H1 (cell line): Measurements from ENCODE around the gene CACNA2D3.

ENCODE experiments used
- CHD1 ChIP-seq: IDR thresholded peaks from 2 replicates; pipeline ENCODE4 v1.6.1; 2012; ENCODE audit warnings: low read depth, low read length, improper control_type of control experiment
- CREB1 ChIP-seq: IDR thresholded peaks from 2 replicates; pipeline ENCODE4 v1.6.1; 2012; ENCODE audit warnings: inconsistent platforms
- EP300 ChIP-seq, 2 experiments: IDR thresholded peaks; 1 replicate in 1 of 2; 2 replicates in 1 of 2; pipeline ENCODE4 v1.6.1; 2011 to 2012; ENCODE audit warnings: low read depth in 2 of 2, low read length in 2 of 2, mild to moderate bottlenecking in 2 of 2, borderline replicate concordance in 1 of 2, inconsistent platforms in 1 of 2, moderate library complexity in 1 of 2
- EZH2 ChIP-seq: fragments of 200-600 bp; sonication (generic); IDR thresholded peaks from 2 replicates; pipeline ENCODE4 v1.7.1; 2012; ENCODE audit warnings: low read depth, mild to moderate bottlenecking, moderate library complexity, low read length, inconsistent platforms; ENCODE audit not compliant: severe bottlenecking
- POLR2AphosphoS5 ChIP-seq: IDR thresholded peaks from 2 replicates; pipeline ENCODE4 v1.6.1; 2011; ENCODE audit warnings: low read depth, low read length
- SIN3A ChIP-seq, 2 experiments: IDR thresholded peaks in 1 of 2; conservative IDR thresholded peaks in 1 of 2; 2 replicates each; pipeline ENCODE4 v1.6.1; 2011 to 2012; ENCODE audit warnings: low read length in 2 of 2, improper control_type of control experiment in 1 of 2, low read depth in 1 of 2, mild to moderate bottlenecking in 1 of 2
- TF ChIP-seq, protein P1 (sequence below): IDR thresholded peaks from 2 replicates; pipeline ENCODE4 v1.6.1; 2012; ENCODE audit warnings: inconsistent platforms
- TF ChIP-seq, protein P2 (sequence below), 3 experiments: IDR thresholded peaks; 1 replicate in 2 of 3; 2 replicates in 1 of 3; pipeline versions ENCODE4 v1.5.1 to v1.6.1; 2011; ENCODE audit warnings: low read length in 3 of 3, mild to moderate bottlenecking in 3 of 3, inconsistent platforms in 2 of 3, low read depth in 1 of 3, moderate library complexity in 1 of 3; ENCODE audit not compliant: insufficient read depth in 1 of 3; ENCODE audit errors: control extremely low read depth in 1 of 3
- TF ChIP-seq, protein P3 (sequence below): fragments of 300-600 bp; sonication (generic); IDR thresholded peaks from 2 replicates; pipeline ENCODE4 v1.7.1; 2012; ENCODE audit warnings: low read length, moderate library complexity, mild to moderate bottlenecking, inconsistent platforms; ENCODE audit not compliant: insufficient replicate concordance

DNA sequence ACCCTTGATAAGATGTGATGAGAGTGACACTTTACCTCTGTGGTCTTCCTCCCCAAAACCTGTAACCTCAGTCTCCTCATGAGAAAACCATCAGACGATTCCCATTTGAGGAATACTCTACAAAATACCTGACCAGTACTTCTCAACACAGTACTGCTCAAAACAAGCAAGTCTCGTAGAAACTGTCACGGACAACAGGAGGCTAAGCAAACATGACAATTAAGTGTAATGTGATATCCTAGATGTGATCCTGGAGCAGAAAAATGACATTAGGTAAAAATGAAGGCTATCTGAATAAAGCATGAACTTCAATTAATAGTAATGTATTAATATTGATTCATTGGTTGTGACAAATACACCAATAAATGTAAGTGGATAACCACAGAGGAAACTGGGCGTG, 113.6 kb downstream of the CACNA2D3 start:
- TF ChIP-seq, protein P1, sequence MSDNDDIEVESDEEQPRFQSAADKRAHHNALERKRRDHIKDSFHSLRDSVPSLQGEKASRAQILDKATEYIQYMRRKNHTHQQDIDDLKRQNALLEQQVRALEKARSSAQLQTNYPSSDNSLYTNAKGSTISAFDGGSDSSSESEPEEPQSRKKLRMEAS: no peak
- TF ChIP-seq, protein P2, sequence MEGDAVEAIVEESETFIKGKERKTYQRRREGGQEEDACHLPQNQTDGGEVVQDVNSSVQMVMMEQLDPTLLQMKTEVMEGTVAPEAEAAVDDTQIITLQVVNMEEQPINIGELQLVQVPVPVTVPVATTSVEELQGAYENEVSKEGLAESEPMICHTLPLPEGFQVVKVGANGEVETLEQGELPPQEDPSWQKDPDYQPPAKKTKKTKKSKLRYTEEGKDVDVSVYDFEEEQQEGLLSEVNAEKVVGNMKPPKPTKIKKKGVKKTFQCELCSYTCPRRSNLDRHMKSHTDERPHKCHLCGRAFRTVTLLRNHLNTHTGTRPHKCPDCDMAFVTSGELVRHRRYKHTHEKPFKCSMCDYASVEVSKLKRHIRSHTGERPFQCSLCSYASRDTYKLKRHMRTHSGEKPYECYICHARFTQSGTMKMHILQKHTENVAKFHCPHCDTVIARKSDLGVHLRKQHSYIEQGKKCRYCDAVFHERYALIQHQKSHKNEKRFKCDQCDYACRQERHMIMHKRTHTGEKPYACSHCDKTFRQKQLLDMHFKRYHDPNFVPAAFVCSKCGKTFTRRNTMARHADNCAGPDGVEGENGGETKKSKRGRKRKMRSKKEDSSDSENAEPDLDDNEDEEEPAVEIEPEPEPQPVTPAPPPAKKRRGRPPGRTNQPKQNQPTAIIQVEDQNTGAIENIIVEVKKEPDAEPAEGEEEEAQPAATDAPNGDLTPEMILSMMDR (IDR thresholded peaks at IDR 0.05; ENCODE audit: control extremely low read depth in 1 of 3, insufficient read depth in 1 of 3, low read depth in 1 of 3, low read length in 3 of 3): no peak
- TF ChIP-seq EZH2: no peak
- TF ChIP-seq, protein P3, sequence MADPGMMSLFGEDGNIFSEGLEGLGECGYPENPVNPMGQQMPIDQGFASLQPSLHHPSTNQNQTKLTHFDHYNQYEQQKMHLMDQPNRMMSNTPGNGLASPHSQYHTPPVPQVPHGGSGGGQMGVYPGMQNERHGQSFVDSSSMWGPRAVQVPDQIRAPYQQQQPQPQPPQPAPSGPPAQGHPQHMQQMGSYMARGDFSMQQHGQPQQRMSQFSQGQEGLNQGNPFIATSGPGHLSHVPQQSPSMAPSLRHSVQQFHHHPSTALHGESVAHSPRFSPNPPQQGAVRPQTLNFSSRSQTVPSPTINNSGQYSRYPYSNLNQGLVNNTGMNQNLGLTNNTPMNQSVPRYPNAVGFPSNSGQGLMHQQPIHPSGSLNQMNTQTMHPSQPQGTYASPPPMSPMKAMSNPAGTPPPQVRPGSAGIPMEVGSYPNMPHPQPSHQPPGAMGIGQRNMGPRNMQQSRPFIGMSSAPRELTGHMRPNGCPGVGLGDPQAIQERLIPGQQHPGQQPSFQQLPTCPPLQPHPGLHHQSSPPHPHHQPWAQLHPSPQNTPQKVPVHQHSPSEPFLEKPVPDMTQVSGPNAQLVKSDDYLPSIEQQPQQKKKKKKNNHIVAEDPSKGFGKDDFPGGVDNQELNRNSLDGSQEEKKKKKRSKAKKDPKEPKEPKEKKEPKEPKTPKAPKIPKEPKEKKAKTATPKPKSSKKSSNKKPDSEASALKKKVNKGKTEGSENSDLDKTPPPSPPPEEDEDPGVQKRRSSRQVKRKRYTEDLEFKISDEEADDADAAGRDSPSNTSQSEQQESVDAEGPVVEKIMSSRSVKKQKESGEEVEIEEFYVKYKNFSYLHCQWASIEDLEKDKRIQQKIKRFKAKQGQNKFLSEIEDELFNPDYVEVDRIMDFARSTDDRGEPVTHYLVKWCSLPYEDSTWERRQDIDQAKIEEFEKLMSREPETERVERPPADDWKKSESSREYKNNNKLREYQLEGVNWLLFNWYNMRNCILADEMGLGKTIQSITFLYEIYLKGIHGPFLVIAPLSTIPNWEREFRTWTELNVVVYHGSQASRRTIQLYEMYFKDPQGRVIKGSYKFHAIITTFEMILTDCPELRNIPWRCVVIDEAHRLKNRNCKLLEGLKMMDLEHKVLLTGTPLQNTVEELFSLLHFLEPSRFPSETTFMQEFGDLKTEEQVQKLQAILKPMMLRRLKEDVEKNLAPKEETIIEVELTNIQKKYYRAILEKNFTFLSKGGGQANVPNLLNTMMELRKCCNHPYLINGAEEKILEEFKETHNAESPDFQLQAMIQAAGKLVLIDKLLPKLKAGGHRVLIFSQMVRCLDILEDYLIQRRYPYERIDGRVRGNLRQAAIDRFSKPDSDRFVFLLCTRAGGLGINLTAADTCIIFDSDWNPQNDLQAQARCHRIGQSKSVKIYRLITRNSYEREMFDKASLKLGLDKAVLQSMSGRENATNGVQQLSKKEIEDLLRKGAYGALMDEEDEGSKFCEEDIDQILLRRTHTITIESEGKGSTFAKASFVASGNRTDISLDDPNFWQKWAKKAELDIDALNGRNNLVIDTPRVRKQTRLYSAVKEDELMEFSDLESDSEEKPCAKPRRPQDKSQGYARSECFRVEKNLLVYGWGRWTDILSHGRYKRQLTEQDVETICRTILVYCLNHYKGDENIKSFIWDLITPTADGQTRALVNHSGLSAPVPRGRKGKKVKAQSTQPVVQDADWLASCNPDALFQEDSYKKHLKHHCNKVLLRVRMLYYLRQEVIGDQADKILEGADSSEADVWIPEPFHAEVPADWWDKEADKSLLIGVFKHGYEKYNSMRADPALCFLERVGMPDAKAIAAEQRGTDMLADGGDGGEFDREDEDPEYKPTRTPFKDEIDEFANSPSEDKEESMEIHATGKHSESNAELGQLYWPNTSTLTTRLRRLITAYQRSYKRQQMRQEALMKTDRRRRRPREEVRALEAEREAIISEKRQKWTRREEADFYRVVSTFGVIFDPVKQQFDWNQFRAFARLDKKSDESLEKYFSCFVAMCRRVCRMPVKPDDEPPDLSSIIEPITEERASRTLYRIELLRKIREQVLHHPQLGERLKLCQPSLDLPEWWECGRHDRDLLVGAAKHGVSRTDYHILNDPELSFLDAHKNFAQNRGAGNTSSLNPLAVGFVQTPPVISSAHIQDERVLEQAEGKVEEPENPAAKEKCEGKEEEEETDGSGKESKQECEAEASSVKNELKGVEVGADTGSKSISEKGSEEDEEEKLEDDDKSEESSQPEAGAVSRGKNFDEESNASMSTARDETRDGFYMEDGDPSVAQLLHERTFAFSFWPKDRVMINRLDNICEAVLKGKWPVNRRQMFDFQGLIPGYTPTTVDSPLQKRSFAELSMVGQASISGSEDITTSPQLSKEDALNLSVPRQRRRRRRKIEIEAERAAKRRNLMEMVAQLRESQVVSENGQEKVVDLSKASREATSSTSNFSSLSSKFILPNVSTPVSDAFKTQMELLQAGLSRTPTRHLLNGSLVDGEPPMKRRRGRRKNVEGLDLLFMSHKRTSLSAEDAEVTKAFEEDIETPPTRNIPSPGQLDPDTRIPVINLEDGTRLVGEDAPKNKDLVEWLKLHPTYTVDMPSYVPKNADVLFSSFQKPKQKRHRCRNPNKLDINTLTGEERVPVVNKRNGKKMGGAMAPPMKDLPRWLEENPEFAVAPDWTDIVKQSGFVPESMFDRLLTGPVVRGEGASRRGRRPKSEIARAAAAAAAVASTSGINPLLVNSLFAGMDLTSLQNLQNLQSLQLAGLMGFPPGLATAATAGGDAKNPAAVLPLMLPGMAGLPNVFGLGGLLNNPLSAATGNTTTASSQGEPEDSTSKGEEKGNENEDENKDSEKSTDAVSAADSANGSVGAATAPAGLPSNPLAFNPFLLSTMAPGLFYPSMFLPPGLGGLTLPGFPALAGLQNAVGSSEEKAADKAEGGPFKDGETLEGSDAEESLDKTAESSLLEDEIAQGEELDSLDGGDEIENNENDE: no peak
- TF ChIP-seq SIN3A (conservative IDR thresholded peaks at IDR 0.05 in 1 of 2, IDR thresholded peaks at IDR 0.05 in 1 of 2; ENCODE audit: low read depth in 1 of 2, low read length in 2 of 2): no peak
- TF ChIP-seq EP300 (IDR thresholded peaks at IDR 0.05; ENCODE audit: borderline replicate concordance in 1 of 2, low read depth in 2 of 2, low read length in 2 of 2): no peak
- no peak for TF ChIP-seq CREB1
- TF ChIP-seq POLR2AphosphoS5: no peak
- no peak for TF ChIP-seq CHD1
